Measurements from ENCODE around the gene CFAP90. TPM values are rescaled to one million over a fixed set of nuclear protein-coding genes. Genes with fewer than 3 reads are reported as not detected.

Gene CFAP90
- 0.22 to 0.59 TPM (median 0.44 TPM) in 5 replicates for total RNA-seq (2022; extraction: Qiagen RNA extraction)

GRCh38 chr5:7850395-7851239, at the start of gene CFAP90:
TSS of gene CFAP90 (minus strand) at chr5:7851133. CDS start at chr5:7851021, 112 bp downstream.

DNA sequence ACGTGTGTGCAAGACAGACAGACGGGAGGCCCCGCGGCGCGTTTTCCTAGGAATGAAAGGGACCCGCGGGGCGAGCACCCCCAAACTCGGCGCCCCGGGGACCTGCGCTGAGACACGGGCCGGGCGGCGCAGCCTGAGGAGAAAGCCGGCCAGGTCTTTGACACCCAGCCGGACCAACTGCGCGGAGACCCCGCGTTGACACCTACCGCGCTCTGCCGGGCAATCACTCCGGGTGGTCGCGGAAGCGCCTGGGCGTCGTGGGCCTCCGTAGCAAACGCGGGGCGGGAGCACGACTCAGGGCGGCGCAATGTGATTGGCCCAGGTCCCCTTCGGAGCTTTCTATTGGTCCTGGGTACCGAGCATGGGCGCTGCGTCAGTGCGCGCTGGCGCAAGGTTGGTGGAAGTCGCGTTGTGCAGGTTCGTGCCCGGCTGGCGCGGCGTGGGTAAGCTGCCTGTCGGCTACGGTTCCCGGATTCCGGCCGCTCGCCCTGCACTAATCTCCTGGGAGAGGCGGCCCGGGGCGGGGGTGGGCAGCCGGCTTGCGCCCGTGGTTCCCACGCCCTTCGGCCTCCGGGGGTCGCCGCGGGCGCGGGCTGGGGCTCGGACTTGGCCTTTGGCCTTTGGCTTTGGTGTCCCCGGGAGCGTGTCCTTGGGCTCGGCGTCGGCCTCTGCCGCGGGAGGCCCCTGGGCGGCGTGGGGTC, 18.0 kb upstream of the CFAP90 start, which contains the start of the genes FASTKD3 and MTRR:
TSS of gene FASTKD3 (minus strand) at position 259 of the 701 bp plus-strand sequence. CDS start 948 bp downstream, outside the sequence.
TSS of gene MTRR (plus strand) at position 376 of the 701 bp plus-strand sequence. CDS start 1,647 bp downstream, outside the sequence.

Other genes with a start within 250 kb of the CFAP90 start
- 13.2 to 15.3 TPM (median 14.4 TPM) in 5 replicates for gene FASTKD3, start 17.9 kb upstream of the CFAP90 start, total RNA-seq (2022; extraction: Qiagen RNA extraction)
- 28.1 to 35.8 TPM (median 31.3 TPM) in 5 replicates for gene MTRR, start 18.0 kb upstream of the CFAP90 start, total RNA-seq (2022; extraction: Qiagen RNA extraction)

All from A549 treated with CORT108297 at 1 μM for 4 hours (cell line).